Immature natural killer cell (primary cell): ENCODE results near the gene CDC6. TPM values are rescaled to one million over a fixed set of nuclear protein-coding genes. Genes with fewer than 3 reads are reported as not detected.

ENCODE experiments used
- DNase-seq, 3 donors: peaks; one replicate each; pipeline ENCODE4 v3.0.0; 2022; ENCODE audit warnings: mixed read lengths in 1 of 3
- H3K27ac Mint-ChIP-seq, 6 donors: one replicate each; pipeline ENCODE4 v1.8.0; 2020; ENCODE audit warnings: mixed read lengths in 6 of 6, mild to moderate bottlenecking in 5 of 6, inconsistent platforms in 4 of 6, moderate library complexity in 3 of 6
- H3K27me3 Mint-ChIP-seq, 3 donors: one replicate each; pipeline ENCODE4 v1.8.0; 2020 to 2021; ENCODE audit warnings: low read depth in 3 of 3, mild to moderate bottlenecking in 3 of 3, mixed read lengths in 3 of 3, moderate library complexity in 3 of 3, inconsistent platforms in 1 of 3
- H3K36me3 Mint-ChIP-seq, 3 donors: one replicate each; pipeline ENCODE4 v1.8.0; 2020; ENCODE audit warnings: mixed read lengths in 3 of 3, inconsistent platforms in 2 of 3, mild to moderate bottlenecking in 2 of 3
- H3K4me1 Mint-ChIP-seq, 2 donors: one replicate each; pipeline ENCODE4 v1.8.0; 2020; ENCODE audit warnings: inconsistent platforms in 2 of 2, mild to moderate bottlenecking in 2 of 2, mixed read lengths in 2 of 2, moderate library complexity in 1 of 2
- H3K4me3 Mint-ChIP-seq, 5 donors: one replicate each; pipeline ENCODE4 v1.8.0; 2020; ENCODE audit warnings: mild to moderate bottlenecking in 5 of 5, mixed read lengths in 5 of 5, inconsistent platforms in 3 of 5, moderate library complexity in 3 of 5
- H3K9me3 Mint-ChIP-seq, 6 donors: one replicate each; pipeline ENCODE4 v1.8.0; 2020; ENCODE audit warnings: mild to moderate bottlenecking in 6 of 6, mixed read lengths in 6 of 6, inconsistent platforms in 4 of 6, moderate library complexity in 3 of 6
- polyA plus RNA-seq, 3 donors: library from polyadenylated mRNA; unstranded; fragments of 300-500 nt; fragmentation: Illumina TruSeq; gene quantifications; one replicate each; pipeline ENCODE4 v1.2.3, GENCODE V29; 2021

Gene CDC6
- polyA plus RNA-seq, 3 donors from 2014 or later: 0.81 to 1.8 (median 1.5) TPM

DNA sequence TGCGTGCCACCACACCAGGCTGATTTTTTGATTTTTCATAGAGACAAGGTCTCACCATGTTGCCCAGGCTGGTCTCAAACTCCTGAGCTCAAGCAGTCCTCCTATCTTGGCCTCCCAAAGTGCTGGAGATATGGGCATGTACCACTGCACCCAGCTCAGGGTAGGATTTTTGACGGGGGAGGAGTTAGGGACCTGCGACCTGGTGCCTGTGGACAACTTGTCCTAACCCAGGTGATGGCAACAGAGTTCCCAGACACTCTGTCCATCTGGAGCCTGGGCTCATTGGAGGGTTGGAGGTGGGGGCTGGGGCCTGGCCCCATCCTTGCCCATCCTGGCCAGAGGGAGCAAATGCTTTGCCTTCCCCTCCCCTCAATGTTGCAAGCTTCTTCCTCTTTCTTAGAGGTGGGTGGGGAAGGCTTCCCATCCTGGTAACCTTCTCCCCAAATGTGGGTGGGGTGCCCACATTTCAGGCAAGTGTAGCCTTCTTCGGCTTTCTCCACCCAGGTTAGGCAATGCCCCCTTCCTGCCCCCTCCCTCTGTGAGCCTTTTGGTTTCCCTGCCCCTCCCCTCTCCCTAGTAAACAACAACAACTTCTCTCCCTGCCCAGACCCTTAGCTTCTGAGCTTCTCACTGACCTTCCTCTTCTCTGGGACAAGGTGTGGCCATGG, 46.2 kb downstream of the CDC6 start:
- Mint-ChIP-seq H3K36me3 (peaks cover 3 to 11% (median 8%) of the 10 kb centered on the region in 3 donors), H3K4me3 (peak overlapping the region in 1 of 5 donors; percentile 40), H3K27me3 (peaks cover 0 to 2% (median 0%) of the 10 kb centered on the region in 3 donors), H3K9me3 (no peaks in the 10 kb centered on the region), H3K27ac (peak overlapping the region in 4 of 6 donors; percentile 26 to 55 (median 48)), H3K4me1 (peaks cover 50 to 55% of the 10 kb centered on the region in 2 donors)
- DNase-seq: no peak

- peaks cover 3 to 8% (median 8%) of the 10 kb centered on the region in 3 donors for H3K36me3 Mint-ChIP-seq
- DNase-seq: no peak
- H3K27me3 Mint-ChIP-seq: peaks cover 0 to 2% (median 0%) of the 10 kb centered on the region in 3 donors
- no peaks in the 10 kb centered on the region for H3K9me3 Mint-ChIP-seq
- H3K4me3 Mint-ChIP-seq: no peak overlapping the region
- no peak overlapping the region for H3K27ac Mint-ChIP-seq
- H3K4me1 Mint-ChIP-seq: peaks cover 54 to 60% of the 10 kb centered on the region in 2 donors
Measured at GRCh38 chr17:40335620-40336019, 47.9 kb downstream of the CDC6 start.

- H3K9me3 Mint-ChIP-seq: no peaks in the 10 kb centered on the region
- DNase-seq: no peak
- peaks cover 3 to 4% (median 3%) of the 10 kb centered on the region in 3 donors for H3K36me3 Mint-ChIP-seq
- H3K27ac Mint-ChIP-seq: peak overlapping the region in 5 of 6 donors; percentile 40 to 97 (median 78)
- H3K4me1 Mint-ChIP-seq: peaks cover 51 to 56% of the 10 kb centered on the region in 2 donors
- peaks cover 4 to 10% (median 7%) of the 10 kb centered on the region in 3 donors for H3K27me3 Mint-ChIP-seq
- no peak overlapping the region for H3K4me3 Mint-ChIP-seq
Measured at GRCh38 chr17:40337351-40337750, 49.7 kb downstream of the CDC6 start.

DNA sequence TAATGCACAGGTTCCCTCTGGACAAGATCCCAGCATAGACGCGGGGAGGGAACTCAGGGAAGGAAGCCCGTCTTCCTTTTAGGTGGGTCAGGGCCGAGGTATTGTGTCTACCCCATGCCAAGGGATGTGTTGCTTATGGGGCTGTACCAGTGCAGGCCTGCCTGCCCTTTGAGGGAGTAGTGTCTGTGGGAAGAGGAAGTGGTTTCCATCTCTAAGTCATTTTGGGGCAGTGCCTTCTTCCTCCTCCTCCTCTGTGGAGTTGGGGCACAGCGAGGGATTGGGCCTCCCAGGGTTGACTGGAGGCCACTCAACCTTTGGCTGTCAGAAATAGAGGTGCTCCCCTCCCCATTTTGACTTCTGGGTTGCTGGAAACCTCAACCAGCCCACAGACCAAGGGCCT, 50.4 kb downstream of the CDC6 start:
- H3K9me3 Mint-ChIP-seq: peaks cover 0 to 1% (median 0%) of the 10 kb centered on the region in 6 donors
- H3K27me3 Mint-ChIP-seq: peaks cover 6 to 17% (median 14%) of the 10 kb centered on the region in 3 donors
- H3K4me1 Mint-ChIP-seq: peaks cover 53 to 57% of the 10 kb centered on the region in 2 donors
- H3K4me3 Mint-ChIP-seq: no peak overlapping the region
- H3K36me3 Mint-ChIP-seq: no peaks in the 10 kb centered on the region
- no peak for DNase-seq
- H3K27ac Mint-ChIP-seq: peak overlapping the region; percentile 45 to 97 (median 74)

DNA sequence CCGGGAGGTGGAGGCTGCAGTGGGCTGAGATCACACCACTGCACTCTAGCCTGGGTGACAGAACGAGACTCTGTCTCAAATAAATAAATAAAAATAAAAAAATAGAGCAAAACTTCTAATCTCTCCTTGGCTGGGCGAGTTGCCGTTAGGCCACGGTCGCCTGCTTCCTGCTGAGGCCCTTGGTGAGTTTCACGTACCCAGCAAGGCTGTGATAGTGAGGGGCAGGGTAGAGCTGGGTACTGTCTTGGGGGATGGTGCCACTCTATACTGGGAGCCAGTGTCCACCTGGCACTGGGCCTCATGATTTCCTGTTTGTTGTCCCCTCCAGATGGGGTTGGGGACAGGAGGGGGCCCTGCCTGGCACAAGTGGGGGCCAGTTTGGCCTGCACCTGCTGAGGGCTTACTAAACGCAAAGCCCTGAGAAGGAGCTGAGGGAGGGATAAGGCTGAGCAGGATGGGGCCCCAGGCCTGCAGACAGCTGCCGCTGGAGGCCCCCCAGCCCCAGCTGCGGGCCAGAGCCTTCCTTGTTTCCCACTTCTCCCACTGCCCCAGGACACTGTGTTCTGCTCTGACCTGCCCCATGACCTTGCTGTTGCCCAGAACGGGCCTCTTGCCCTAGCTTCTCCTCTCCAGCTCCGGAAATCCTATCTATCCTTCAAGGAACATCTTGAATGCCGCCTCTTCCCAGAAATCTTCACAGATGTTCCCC, 51.4 kb downstream of the CDC6 start:
- Mint-ChIP-seq H3K27me3 (peaks cover 8 to 17% (median 16%) of the 10 kb centered on the region in 3 donors), H3K36me3 (no peaks in the 10 kb centered on the region), H3K4me1 (peaks cover 57 to 64% of the 10 kb centered on the region in 2 donors), H3K4me3 (peak overlapping the region in 1 of 5 donors; percentile 12), H3K27ac (peak overlapping the region; percentile 94 to 99 (median 98)), H3K9me3 (peaks cover 0 to 2% (median 0%) of the 10 kb centered on the region in 6 donors)
- DNase-seq: no peak

GRCh38 chr17:40340327-40340726, 52.6 kb downstream of the CDC6 start:
- H3K27me3 Mint-ChIP-seq: peaks cover 16 to 26% (median 21%) of the 10 kb centered on the region in 3 donors
- no peaks in the 10 kb centered on the region for H3K36me3 Mint-ChIP-seq
- peak overlapping the region; percentile 94 to 99 (median 98) for H3K27ac Mint-ChIP-seq
- peaks cover 0 to 4% (median 0%) of the 10 kb centered on the region in 6 donors for H3K9me3 Mint-ChIP-seq
- peak overlapping the region in 2 of 5 donors; percentile 76 to 80 for H3K4me3 Mint-ChIP-seq
- peaks cover 63 to 66% of the 10 kb centered on the region in 2 donors for H3K4me1 Mint-ChIP-seq
- no peak for DNase-seq

GRCh38 chr17:40340880-40341807, 53.5 kb downstream of the CDC6 start:
- H3K4me3 Mint-ChIP-seq: peak overlapping the region; percentile 76 to 89 (median 80)
- peak; percentile 94 to 96 (median 95) for DNase-seq
- peaks cover 71% of the 10 kb centered on the region in 2 donors for H3K4me1 Mint-ChIP-seq
- no peaks in the 10 kb centered on the region for H3K36me3 Mint-ChIP-seq
- H3K9me3 Mint-ChIP-seq: peaks cover 0 to 4% (median 0%) of the 10 kb centered on the region in 6 donors
- peak overlapping the region; percentile 94 to 99 (median 98) for H3K27ac Mint-ChIP-seq
- H3K27me3 Mint-ChIP-seq: peaks cover 19 to 26% (median 23%) of the 10 kb centered on the region in 3 donors

- H3K27me3 Mint-ChIP-seq: peaks cover 22 to 26% (median 25%) of the 10 kb centered on the region in 3 donors
- DNase-seq: peak in 1 of 3 donors; percentile 47
- peak overlapping the region in 5 of 6 donors; percentile 97 to 99 (median 98) for H3K27ac Mint-ChIP-seq
- H3K4me3 Mint-ChIP-seq: peak overlapping the region; percentile 79 to 89 (median 84)
- peaks cover 77 to 79% of the 10 kb centered on the region in 2 donors for H3K4me1 Mint-ChIP-seq
- H3K9me3 Mint-ChIP-seq: peaks cover 0 to 4% (median 0%) of the 10 kb centered on the region in 6 donors
- H3K36me3 Mint-ChIP-seq: no peaks in the 10 kb centered on the region
Measured at GRCh38 chr17:40341808-40342503, 54.3 kb downstream of the CDC6 start.

DNA sequence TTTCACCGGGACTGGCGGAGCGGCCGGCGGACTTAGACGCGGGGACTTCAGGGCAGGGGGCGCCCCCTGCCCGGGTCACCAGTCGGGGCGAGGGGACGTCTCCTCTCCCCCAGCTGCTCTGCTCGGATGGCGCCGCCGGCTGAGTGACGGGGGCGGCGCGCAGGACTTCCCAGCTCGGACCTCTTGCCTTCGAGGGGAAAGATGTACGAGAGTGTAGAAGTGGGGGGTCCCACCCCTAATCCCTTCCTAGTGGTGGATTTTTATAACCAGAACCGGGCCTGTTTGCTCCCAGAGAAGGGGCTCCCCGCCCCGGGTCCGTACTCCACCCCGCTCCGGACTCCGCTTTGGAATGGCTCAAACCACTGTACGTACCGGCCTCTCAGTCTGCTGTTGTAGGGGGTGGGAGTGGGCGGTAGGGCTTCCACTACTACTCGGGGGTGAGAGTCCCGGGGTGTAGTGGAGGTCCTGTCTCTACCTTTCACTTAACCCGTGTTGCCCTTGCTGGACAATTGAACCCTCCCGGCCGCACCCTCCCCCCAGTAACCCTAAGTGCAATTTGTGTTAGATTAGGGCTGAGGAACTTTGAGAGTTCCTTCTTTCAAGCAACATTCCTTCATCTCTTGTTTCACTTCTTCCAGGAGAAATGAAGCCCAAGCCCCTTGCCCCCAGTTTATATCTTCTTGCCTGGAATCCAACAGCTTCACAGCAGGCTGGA, 55.0 kb downstream of the CDC6 start:
- Mint-ChIP-seq H3K4me1 (peaks cover 79 to 83% of the 10 kb centered on the region in 2 donors), H3K4me3 (peak overlapping the region; percentile 72 to 84 (median 79)), H3K27me3 (peaks cover 22 to 26% (median 26%) of the 10 kb centered on the region in 3 donors), H3K27ac (peak overlapping the region in 5 of 6 donors; percentile 90 to 98 (median 97)), H3K36me3 (no peaks in the 10 kb centered on the region), H3K9me3 (peaks cover 0 to 4% (median 0%) of the 10 kb centered on the region in 6 donors)
- DNase-seq: no peak

- Mint-ChIP-seq H3K27ac (peak overlapping the region in 5 of 6 donors; percentile 94 to 98 (median 97)), H3K27me3 (peaks cover 22 to 26% (median 26%) of the 10 kb centered on the region in 3 donors), H3K4me3 (peak overlapping the region; percentile 72 to 85 (median 79)), H3K9me3 (peaks cover 0 to 4% (median 0%) of the 10 kb centered on the region in 6 donors), H3K36me3 (no peaks in the 10 kb centered on the region), H3K4me1 (peaks cover 79 to 83% of the 10 kb centered on the region in 2 donors)
- DNase-seq: peak in 2 of 3 donors; percentile 50 to 51
Measured at GRCh38 chr17:40343219-40344119, 55.8 kb downstream of the CDC6 start.

DNA sequence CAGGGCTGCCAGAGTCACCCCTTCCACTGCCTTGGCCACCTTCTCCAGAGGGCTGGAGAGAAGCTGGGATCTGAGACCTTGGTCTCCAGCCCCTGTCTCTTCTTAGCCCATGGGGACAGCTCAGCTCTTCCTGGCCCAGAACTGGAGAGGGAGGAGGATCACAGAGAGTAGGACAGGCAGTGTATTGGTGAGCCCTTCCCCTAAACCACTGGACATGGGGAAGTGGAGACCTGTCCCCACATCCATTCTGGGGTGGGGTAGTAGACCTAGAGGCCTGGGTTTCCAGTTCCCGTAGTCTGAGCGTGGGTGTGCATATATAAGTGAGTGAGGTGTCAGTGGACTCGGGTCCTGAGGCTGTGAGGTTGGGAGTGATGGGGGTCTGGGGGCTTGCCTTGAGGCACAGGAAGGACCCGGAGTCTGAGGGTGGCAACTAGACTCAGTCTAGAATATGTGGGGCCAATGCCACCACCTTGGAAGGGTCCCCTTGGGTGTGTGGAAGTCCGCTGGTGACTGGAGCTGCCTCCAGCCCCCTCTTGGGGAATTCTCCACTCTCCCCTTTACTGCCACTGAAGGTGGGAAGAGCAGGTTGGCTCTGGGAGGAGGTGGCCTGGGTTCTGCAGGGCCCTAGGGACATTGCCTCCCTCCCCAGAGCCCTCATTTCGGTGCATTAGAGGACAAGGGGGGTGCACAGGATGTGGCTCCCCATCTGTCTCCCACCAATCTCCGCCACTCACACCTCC, 56.9 kb downstream of the CDC6 start:
- Mint-ChIP-seq H3K4me3 (peak overlapping the region; percentile 53 to 85 (median 69)), H3K9me3 (peaks cover 0 to 4% (median 0%) of the 10 kb centered on the region in 6 donors), H3K27me3 (peaks cover 22 to 28% (median 26%) of the 10 kb centered on the region in 3 donors), H3K27ac (peak overlapping the region; percentile 60 to 98 (median 96)), H3K36me3 (peaks cover 0 to 6% (median 0%) of the 10 kb centered on the region in 3 donors), H3K4me1 (peaks cover 84 to 86% of the 10 kb centered on the region in 2 donors)
- DNase-seq: peak in 2 of 3 donors; percentile 82 to 87
